Kidney (tissue), 14 donors: ENCODE results near the gene BLTP3B. TPM values are rescaled to one million over a fixed set of nuclear protein-coding genes. Genes with fewer than 3 reads are reported as not detected.

Experiments used
- DNase-seq, 5 donors: peaks; one replicate each; pipeline ENCODE4 v3.0.0-alpha.2; 2013 to 2020
- FAIRE-seq: peaks from 2 replicates; lab custom pipeline; 2012; peaks lifted over from hg19 to GRCh38; lab: Jason Lieb, UNC
- H3K27ac ChIP-seq, 2 donors: one replicate each; pipeline ENCODE4 v1.7.0; 2013; ENCODE audit warnings: low read depth in 2 of 2, low read length in 2 of 2, inconsistent platforms in 1 of 2
- H3K27me3 ChIP-seq: one replicate; pipeline ENCODE4 v1.7.1; 2013; ENCODE audit warnings: low read length, inconsistent platforms; ENCODE audit not compliant: control insufficient read depth, insufficient read depth
- H3K36me3 ChIP-seq, 3 donors: one replicate each; pipeline versions ENCODE4 v1.7.0 to v1.7.1; 2013; ENCODE audit warnings: low read length in 3 of 3, control low read depth in 1 of 3, inconsistent platforms in 1 of 3; ENCODE audit not compliant: insufficient read depth in 3 of 3, control insufficient read depth in 2 of 3
- H3K4me1 ChIP-seq, 3 donors: one replicate each; pipeline versions ENCODE4 v1.7.0 to v1.7.1; 2013; ENCODE audit warnings: low read length in 3 of 3, inconsistent platforms in 1 of 3, low read depth in 1 of 3; ENCODE audit not compliant: control insufficient read depth in 2 of 3, insufficient read depth in 2 of 3
- H3K4me3 ChIP-seq, 3 donors: one replicate each; pipeline versions ENCODE4 v1.7.0 to v1.8.1; 2013; ENCODE audit warnings: low read length in 3 of 3, control low read depth in 1 of 3, inconsistent platforms in 1 of 3
- H3K9ac ChIP-seq, 3 donors: one replicate each; pipeline versions ENCODE4 v1.7.0 to v1.7.1; 2013; ENCODE audit warnings: low read length in 3 of 3, control low read depth in 1 of 3, inconsistent platforms in 1 of 3
- H3K9me3 ChIP-seq, 3 donors: one replicate each; pipeline versions ENCODE4 v1.7.0 to v1.7.1; 2013; ENCODE audit warnings: low read length in 3 of 3, control low read depth in 1 of 3, inconsistent platforms in 1 of 3; ENCODE audit not compliant: control insufficient read depth in 2 of 3, insufficient read depth in 1 of 3
- CTCF ChIP-seq: IDR thresholded peaks from 3 replicates; pipeline ENCODE4 v1.5.1; 2012; ENCODE audit warnings: mild to moderate bottlenecking, moderate library complexity, borderline replicate concordance; ENCODE audit not compliant: insufficient read depth; ENCODE audit errors: extremely low read depth
- intact Hi-C: fragments of 100-400 bp; cut with DNase I; formaldehyde crosslinking; loops from one replicate; pipeline ENCODE4 v1.11.1; 2022
- polyA plus RNA-seq: library from polyadenylated mRNA; stranded (reverse); fragments of 350-450 nt; fragmentation: Illumina TruSeq; extraction: RNeasy Lipid Tissue Mini Kit (QIAGEN cat#74804); gene quantifications from one replicate; pipeline ENCODE4 v1.2.3, GENCODE V29; 2014; ENCODE audit warnings: low read depth, low replicate concordance; ENCODE audit not compliant: insufficient read depth
- total RNA-seq: library from RNA; stranded (reverse); fragmentation: NEBNext Ultra II Directional; extraction: Animal tissue kit (Norgen Biotek cat#: 25700); gene quantifications from one replicate; pipeline ENCODE4 v1.2.1, GENCODE V29; 2021
- donor health status: control.
- donor health status: control.
- donor health status: control.
- donor health status: control.
- donor health status: control.
- donor health status: DM: yes; HTN: yes; CAD: no.
- donor health status: Normal renal cell carcinoma (clear cell type).

BLTP3B gene
- total and polyA plus RNA-seq, 2 donors from 2014 or later = 9.3 to 18.3 TPM

- no peak for FAIRE-seq
- Histone ChIP-seq H3K4me3 (no peak overlapping the region), H3K27ac (no peak overlapping the region), H3K4me1 (no peaks in the 10 kb centered on the region), H3K36me3 (no peaks in the 10 kb centered on the region), H3K27me3 (no peaks in the 10 kb centered on the region), H3K9ac (no peak overlapping the region), H3K9me3 (no peaks in the 10 kb centered on the region)
- TF ChIP-seq CTCF = no peak
- DNase-seq = no peak
- intact Hi-C loops = no loop called here
These were observed 45.3 kb upstream of the BLTP3B start for GRCh38 chr12:100187857-100188519.

GRCh38 chr12:100187068-100187467 lies 44.4 kb upstream of the BLTP3B start:
- Histone ChIP-seq H3K27me3 (no peaks in the 10 kb centered on the region), H3K36me3 (no peaks in the 10 kb centered on the region), H3K9me3 (no peaks in the 10 kb centered on the region), H3K4me3 (no peak overlapping the region), H3K4me1 (no peaks in the 10 kb centered on the region), H3K9ac (no peak overlapping the region), H3K27ac (no peak overlapping the region)
- FAIRE-seq = no peak
- TF ChIP-seq CTCF = no peak
- intact Hi-C loops = no loop called here
- no peak for DNase-seq

- Histone ChIP-seq H3K9ac (no peak overlapping the region), H3K4me1 (no peaks in the 10 kb centered on the region), H3K9me3 (no peaks in the 10 kb centered on the region), H3K27me3 (no peaks in the 10 kb centered on the region), H3K27ac (no peak overlapping the region), H3K36me3 (no peaks in the 10 kb centered on the region), H3K4me3 (no peak overlapping the region)
- no peak for TF ChIP-seq CTCF
- no peak for DNase-seq
- no peak for FAIRE-seq
- intact Hi-C loops = no loop called here
These were observed 43.4 kb upstream of the BLTP3B start for GRCh38 chr12:100186071-100186470.
